H4 (cell line): Measurements from ENCODE around the gene EXOC1. TPM values are rescaled to one million over a fixed set of nuclear protein-coding genes. Genes with fewer than 3 reads are reported as not detected.
"Not testable (repeated sequence)": the region's sequence is repeated elsewhere in the genome, so short reads cannot be mapped to it uniquely, and the experiment has no call there.

Experiments
- DNase-seq: peaks from one replicate; pipeline ENCODE4 v3.0.0-alpha.2; 2015; ENCODE audit warnings: low spot score
- total RNA-seq: library from RNA; depleted of rRNA; stranded (reverse); fragments of >200 nt; shearing (Covaris generic); gene quantifications from 2 replicates; pipeline ENCODE4 v1.2.3, GENCODE V29; 2014; rRNA removed

Gene EXOC1
- 24.0 and 25.1 TPM in 2 replicates for total RNA-seq

GRCh38 chr4:55853484-55854046 is at the start of gene EXOC1:
Gene EXOC1 (plus strand): TSS chr4:55853648. CDS start chr4:55858324, 4,676 bp downstream.
- peak; percentile 96 for DNase-seq

- no peak for DNase-seq
These were observed 45.9 kb upstream of the EXOC1 start for GRCh38 chr4:55807556-55807955.

- DNase-seq, result no peak
These were observed 45.3 kb upstream of the EXOC1 start for GRCh38 chr4:55808186-55808585.

GRCh38 chr4:55808632-55809031 is 44.8 kb upstream of the EXOC1 start:
- no peak for DNase-seq

- no peak for DNase-seq
These were observed 35.8 kb upstream of the EXOC1 start for GRCh38 chr4:55817691-55818090.

- DNase-seq, result peak; percentile 9
These were observed 33.8 kb upstream of the EXOC1 start, which contains the start of gene EXOC1L for GRCh38 chr4:55819634-55820033. Gene EXOC1L (plus strand): TSS chr4:55819790. CDS start chr4:55820027, 237 bp downstream.

- no peak for DNase-seq
These were observed 33.2 kb upstream of the EXOC1 start for GRCh38 chr4:55820279-55820678.

- DNase-seq, result no peak
These were observed 31.1 kb upstream of the EXOC1 start for GRCh38 chr4:55822329-55822728.

GRCh38 chr4:55824865-55825264 is 28.6 kb upstream of the EXOC1 start:
- no peak for DNase-seq

- no peak for DNase-seq
These were observed 26.5 kb upstream of the EXOC1 start for GRCh38 chr4:55826986-55827385.

- DNase-seq, result no peak
These were observed 25.9 kb upstream of the EXOC1 start for GRCh38 chr4:55827582-55827981.

GRCh38 chr4:55830048-55830447 is 23.4 kb upstream of the EXOC1 start:
- DNase-seq, result no peak

GRCh38 chr4:55830716-55831115 is 22.7 kb upstream of the EXOC1 start:
- peak; percentile 92 for DNase-seq

GRCh38 chr4:55834086-55834795 is 19.2 kb upstream of the EXOC1 start:
- DNase-seq, result no peak

- DNase-seq, result no peak
These were observed 15.5 kb upstream of the EXOC1 start for GRCh38 chr4:55837903-55838302.

GRCh38 chr4:55838356-55838755 is 15.1 kb upstream of the EXOC1 start:
- no peak for DNase-seq

GRCh38 chr4:55838952-55839351 is 14.5 kb upstream of the EXOC1 start:
- no peak for DNase-seq

GRCh38 chr4:55840956-55841355 is 12.5 kb upstream of the EXOC1 start:
- no peak for DNase-seq

- not testable (repeated sequence) for DNase-seq
These were observed 11.8 kb upstream of the EXOC1 start for GRCh38 chr4:55841373-55842239.

GRCh38 chr4:55842312-55842711 is 11.1 kb upstream of the EXOC1 start:
- not testable (repeated sequence) for DNase-seq

- no peak for DNase-seq
These were observed 3.7 kb upstream of the EXOC1 start for GRCh38 chr4:55849724-55850123.

- no peak for DNase-seq
These were observed 1.6 kb upstream of the EXOC1 start for GRCh38 chr4:55851885-55852284.

GRCh38 chr4:55854129-55854528 is 681 bp downstream of the EXOC1 start:
- no peak for DNase-seq
